Activated naive CD4-positive, alpha-beta T cell treated with Interleukin-2 at 50 U/mL for 16 hours (primary cell): ENCODE results near the gene ZDHHC7.
"Not testable (repeated sequence)": the region's sequence is repeated elsewhere in the genome, so short reads cannot be mapped to it uniquely, and the experiment has no call there.

Experiments used
- DNase-seq: peaks from one replicate; pipeline ENCODE4 v3.0.0-alpha.2; 2020

ZDHHC7 gene

DNA sequence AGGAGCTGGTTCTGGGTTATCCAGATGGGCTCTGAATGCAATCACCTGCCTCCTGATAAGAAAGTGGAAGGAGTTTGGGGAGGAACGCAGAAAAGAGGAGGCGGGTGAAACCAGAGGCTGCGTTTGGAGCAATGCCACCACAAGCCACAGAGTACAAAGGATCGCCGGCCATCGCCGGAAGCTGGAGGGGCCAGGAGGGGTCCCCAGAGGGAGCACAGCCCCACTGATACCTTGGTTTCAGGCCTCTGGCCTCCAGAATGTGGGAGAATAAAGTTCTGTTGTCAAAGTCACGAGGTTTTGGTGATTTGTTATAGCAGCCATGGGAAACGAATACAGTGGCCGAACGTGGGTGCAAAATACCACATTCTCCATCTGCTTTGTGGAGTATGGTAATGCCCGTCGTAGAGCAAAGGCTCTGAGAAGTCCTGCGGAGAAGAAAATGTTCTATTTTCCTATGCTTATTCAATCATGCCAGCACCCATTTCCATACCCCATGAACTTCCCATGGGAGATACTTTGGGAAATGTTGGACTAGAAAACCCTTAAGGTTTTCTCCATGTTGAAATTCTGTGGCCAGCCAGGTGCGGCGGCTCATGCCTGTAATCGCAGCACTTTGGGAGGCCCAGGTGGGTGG is 51.4 kb downstream of the ZDHHC7 start:
- DNase-seq, result no peak

DNA sequence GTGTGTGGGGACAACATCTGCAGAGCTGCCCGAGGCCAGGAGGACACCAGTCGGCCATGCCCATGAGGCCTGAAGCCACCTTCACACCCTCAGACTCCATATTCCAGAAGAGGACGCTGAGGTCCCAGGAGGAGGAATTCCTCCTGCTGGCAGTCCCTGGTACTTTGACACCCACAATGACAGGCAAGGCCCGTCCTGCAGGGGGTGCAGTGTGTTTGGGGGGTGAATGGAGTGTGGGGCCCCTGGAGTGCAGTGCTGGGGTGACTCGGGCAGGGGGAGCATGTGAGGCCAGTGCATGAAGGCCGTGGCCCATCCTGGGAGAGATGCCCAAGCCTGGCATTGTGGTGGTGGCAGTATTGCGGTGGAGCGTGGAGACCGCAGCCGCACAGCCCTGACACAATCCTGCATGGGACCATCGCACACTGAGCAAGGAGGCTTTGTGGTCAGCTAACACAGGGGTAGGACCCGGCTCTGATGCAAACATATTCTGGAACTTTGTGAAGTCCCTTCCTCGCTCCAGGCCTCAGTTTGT is 52.2 kb downstream of the ZDHHC7 start:
- DNase-seq, result no peak

GRCh38 chr16:84957792-84958191 is 53.5 kb downstream of the ZDHHC7 start:
- no peak for DNase-seq

- no peak for DNase-seq
Observed at GRCh38 chr16:84957192-84957591, 54.1 kb downstream of the ZDHHC7 start.

DNA sequence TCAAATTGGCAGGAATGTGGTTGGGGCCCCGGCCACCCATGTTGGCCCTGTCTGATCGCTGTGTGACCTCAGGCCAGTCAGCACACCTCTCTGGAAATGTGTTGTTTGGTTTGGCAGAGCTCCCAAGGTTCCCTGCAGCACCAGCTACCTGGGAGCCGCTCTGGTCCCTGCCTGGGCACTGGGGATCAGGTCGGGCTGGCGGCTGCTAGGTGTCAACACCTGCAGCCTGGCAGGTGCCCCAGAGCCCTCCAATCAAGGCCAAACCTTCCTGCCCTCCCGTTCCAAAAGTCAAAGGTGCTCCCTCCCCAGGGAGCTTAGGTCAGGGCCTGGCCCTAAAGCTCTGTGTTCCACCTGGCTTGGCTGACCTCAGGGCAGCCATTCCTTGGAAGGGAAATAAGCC is 55.9 kb downstream of the ZDHHC7 start:
- DNase-seq, result no peak

- DNase-seq, result no peak
Observed at GRCh38 chr16:84953190-84953746, 58.1 kb downstream of the ZDHHC7 start.

DNA sequence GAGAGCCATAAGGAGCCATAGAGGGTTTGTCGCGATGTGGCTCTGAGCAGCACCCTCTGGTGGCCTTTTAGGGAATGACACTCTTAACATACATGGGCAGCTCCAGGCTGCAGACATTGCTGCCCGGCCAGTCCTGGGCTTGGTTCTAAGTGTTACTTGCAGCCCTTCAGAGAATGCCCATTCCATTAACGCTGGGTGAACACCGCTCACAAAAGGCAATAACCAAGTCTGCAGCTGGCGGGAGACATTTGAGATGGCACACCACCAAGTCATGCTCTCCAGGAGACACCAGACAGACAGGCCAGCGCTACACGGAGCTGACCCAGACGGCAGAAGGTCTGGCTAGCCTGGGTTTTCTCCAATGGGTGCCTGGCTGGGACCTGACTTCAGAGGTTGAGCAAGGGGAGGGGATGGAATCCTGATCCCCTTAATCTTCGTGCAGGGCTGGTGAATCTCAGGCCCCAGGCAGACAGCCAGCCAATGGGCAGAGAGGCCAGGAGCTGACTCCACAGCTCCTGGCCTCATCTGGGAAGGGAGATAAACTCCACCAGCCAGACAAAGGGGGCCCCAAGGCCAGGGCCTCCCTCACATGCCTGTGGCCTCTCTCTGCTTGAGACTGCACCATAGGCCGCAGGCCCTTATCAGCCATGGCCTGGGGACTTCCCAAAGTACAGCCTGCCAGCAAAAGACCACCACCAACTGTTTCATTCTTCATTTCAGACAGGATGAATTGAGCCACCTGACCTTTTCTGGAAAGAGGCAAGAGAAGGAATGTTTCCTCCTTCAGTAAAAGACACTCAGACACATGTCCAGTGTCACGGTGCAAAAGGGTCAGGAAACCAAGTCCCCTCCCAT is 58.8 kb downstream of the ZDHHC7 start:
- DNase-seq, result peak; percentile 68

- peak; percentile 41 for DNase-seq
Observed at GRCh38 chr16:84950906-84951305, 60.4 kb downstream of the ZDHHC7 start.

GRCh38 chr16:84949772-84950436 is 61.4 kb downstream of the ZDHHC7 start:
- no peak for DNase-seq

DNA sequence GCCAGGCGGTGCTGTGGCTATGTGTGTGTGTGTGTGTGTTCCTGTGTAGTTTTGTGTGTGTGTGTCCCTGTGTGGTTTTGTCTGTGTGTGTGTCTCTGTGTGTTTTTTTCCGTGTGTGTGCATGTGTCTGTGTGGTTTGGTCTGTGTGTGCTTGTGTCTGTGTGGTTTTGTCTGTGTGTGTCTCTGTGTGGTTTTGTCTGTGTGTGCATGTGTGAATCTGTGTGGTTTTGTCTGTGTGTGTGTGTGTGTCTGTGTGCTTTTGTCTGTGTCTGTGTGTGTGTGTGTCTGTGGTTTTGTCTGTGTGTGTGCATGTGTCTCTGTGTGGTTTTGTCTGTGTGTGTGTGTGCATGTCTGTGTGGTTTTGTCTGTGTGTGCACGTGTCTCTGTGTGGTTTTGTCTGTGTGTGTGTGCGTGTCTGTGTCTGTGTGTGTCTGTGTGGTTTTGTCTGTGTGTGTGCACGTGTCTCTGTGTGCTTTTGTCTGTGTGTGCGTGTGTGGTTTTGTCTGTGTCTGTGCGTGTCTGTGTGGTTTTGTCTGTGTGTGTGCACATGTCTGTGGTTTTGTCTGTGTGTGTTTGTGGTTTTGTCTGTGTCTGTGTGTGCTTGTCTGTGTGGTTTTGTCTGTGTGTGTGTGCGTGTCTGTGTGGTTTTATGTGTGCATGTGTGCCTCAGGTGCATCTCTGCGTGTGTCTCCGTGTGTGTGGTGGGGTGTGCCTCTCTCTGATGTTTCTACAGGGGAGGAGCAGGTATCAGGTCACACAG is 62.3 kb downstream of the ZDHHC7 start:
- no peak for DNase-seq

- no peak for DNase-seq
Observed at GRCh38 chr16:84947996-84948850, 63.1 kb downstream of the ZDHHC7 start.

GRCh38 chr16:84947022-84947421 is 64.3 kb downstream of the ZDHHC7 start:
- no peak for DNase-seq

GRCh38 chr16:84943620-84944019 is 67.7 kb downstream of the ZDHHC7 start:
- no peak for DNase-seq

- DNase-seq, result no peak
Observed at GRCh38 chr16:84942786-84943185, 68.5 kb downstream of the ZDHHC7 start.

- DNase-seq, result no peak
Observed at GRCh38 chr16:84941921-84942320, 69.4 kb downstream of the ZDHHC7 start.

GRCh38 chr16:84940670-84941551 is 70.4 kb downstream of the ZDHHC7 start:
- DNase-seq, result no peak

GRCh38 chr16:84938616-84939015 is 72.7 kb downstream of the ZDHHC7 start:
- not testable (repeated sequence) for DNase-seq

DNA sequence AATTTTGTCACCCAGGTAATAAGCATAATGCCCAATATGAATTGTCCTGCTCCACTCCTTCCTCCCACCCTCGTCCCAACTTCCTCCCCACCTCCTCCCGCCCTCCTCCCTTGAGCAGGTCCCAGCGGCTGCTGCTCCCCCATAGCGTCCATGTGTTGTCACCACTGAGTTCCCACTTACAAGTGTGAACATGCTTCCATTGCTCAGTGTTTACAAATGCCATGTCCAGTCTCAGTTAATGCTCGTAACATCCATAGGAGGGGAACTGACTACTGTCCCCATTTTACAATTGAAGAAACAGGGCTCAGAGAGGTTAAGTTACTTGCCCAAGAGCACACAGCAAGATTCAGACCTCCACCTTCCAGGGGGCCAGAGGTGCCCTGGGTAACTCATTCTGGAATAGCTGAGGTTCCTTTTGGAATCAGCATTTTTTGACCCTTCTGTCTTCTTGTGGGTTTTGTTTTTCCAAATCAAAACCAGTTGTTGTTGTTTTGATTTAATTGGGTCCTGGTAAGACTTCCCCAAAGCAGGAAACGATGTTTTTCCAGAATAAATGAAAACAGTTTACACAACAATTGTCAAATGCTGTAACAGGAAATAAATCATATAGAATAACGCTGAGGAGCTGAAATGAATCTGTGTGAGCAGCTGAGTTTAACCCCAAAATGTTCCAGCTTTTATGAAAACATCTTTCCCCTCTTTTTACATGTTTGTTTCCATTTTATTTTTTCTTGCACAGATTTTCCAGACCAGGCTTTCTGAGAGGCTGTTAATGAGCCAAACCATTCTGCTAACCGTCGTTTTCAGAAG is 73.9 kb downstream of the ZDHHC7 start:
- DNase-seq, result no peak
